AG04449 (cell line): ENCODE results near the gene IQCK.
"Not testable (repeated sequence)": the region's sequence is repeated elsewhere in the genome, so short reads cannot be mapped to it uniquely, and the experiment has no call there.

ENCODE experiments used
- CTCF ChIA-PET: fragments of 350-600 bp; formaldehyde crosslinking; extraction: SDS; loops from one replicate; lab custom pipeline; 2021; ENCODE audit warnings: antibody characterized with exemption; lab: Yijun Ruan, JAX
- POLR2A ChIA-PET: fragments of 400-600, 350-600 bp; formaldehyde crosslinking; extraction: SDS; loops from one replicate; lab custom pipeline; 2020; ENCODE audit warnings: antibody characterized with exemption, inconsistent platforms; lab: Yijun Ruan, JAX
- DNase-seq: peaks from one replicate; pipeline ENCODE4 v3.0.0-alpha.2; 2010; ENCODE audit warnings: low read depth, low spot score
- H3K4me3 ChIP-seq: 2 replicates; pipeline ENCODE4 v1.5.1; 2011; ENCODE audit warnings: low read depth, mild to moderate bottlenecking, control low read depth, low read length
- TF ChIP-seq, protein P1 (sequence below): IDR thresholded peaks from one replicate; pipeline ENCODE4 v1.5.1; 2011; ENCODE audit warnings: mild to moderate bottlenecking, moderate library complexity, low read length, control low read depth, inconsistent platforms; ENCODE audit not compliant: insufficient read depth; ENCODE audit errors: missing control alignments

IQCK gene

DNA sequence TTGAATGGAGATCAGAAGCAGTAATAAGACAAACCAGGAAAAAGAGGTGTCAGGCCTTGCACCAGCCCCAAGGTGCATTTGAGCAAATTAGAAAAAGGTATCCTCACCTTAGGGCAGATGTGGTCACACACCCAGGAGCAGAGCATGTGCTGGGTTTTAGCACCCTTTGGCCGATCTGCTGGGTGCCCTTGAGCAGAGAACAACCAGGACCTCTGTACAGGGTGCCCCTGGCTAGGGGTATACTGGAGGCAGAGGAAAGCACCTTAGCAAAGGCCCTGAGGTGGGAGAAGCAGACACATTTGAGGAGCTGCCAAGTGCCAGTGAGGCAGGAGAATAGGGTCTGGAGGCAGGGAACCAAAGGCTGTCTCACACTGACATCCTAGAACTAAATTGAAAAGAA lies 67.0 kb downstream of the IQCK start:
- no peak for DNase-seq
- TF ChIP-seq, protein P1, sequence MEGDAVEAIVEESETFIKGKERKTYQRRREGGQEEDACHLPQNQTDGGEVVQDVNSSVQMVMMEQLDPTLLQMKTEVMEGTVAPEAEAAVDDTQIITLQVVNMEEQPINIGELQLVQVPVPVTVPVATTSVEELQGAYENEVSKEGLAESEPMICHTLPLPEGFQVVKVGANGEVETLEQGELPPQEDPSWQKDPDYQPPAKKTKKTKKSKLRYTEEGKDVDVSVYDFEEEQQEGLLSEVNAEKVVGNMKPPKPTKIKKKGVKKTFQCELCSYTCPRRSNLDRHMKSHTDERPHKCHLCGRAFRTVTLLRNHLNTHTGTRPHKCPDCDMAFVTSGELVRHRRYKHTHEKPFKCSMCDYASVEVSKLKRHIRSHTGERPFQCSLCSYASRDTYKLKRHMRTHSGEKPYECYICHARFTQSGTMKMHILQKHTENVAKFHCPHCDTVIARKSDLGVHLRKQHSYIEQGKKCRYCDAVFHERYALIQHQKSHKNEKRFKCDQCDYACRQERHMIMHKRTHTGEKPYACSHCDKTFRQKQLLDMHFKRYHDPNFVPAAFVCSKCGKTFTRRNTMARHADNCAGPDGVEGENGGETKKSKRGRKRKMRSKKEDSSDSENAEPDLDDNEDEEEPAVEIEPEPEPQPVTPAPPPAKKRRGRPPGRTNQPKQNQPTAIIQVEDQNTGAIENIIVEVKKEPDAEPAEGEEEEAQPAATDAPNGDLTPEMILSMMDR, result no peak

DNA sequence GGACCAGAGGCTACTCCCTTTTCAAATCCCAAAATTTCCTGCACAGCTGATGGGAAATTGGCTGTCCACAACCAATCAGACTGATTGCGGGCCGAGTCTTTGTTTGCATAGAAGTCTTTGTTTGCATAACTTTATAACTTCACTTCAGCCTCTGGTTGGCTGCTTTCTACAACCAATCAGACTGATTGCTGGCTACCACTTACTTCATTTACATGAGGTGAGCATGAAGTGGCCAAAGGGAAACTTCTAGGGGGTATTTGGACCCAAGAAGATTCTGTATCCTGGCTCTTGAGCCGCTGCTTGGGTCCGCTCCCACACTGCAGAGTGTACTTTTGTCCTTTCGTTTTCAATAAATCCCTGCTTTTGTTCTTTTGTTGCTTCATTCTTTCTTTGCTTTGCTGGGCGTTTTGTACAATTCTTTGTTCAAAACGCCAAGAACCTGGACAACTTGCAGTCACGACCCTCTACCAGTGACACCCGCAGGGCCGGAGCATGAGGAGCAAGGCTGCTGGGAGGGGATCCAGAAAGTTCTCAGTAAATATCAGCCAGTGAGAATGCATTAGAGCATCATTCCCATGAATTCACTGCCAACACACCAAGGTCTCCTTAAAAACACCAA lies 67.5 kb downstream of the IQCK start:
- ChIA-PET POLR2A (no interaction called here), CTCF (no interaction called here)
- TF ChIP-seq, protein P1, result no peak
- H3K4me3 ChIP-seq, result no peak overlapping the region
- no peak for DNase-seq

More for the DNA sequence above, 67.0 kb downstream of the IQCK start:
- H3K4me3 ChIP-seq, result no peak overlapping the region
- ChIA-PET CTCF (interaction anchor here (1.4 kb wide), 1 partner anchor 54 kb away, joined by 3 read pairs; no protein-coding TSS in a partner anchor), POLR2A (no interaction called here)

DNA sequence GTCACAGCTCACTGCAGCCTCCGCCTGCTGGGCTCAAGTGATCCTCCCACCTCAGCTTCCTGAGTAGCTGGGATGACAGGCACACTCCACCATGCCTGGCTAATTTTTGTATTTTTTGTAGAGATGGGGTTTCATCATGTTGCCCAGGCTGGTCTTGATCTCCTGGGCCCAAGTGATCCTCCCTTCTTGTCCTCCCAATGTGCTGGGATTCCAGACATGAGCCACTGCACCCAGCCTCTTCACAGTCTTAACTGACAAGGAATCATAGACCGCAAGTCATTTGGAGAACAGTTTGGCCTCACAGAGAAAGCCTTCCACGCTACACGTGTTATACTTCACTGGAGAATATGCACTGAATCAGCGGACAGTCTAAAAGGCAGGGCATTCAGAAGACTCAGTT lies 83.3 kb downstream of the IQCK start:
- H3K4me3 ChIP-seq, CTCF ChIA-PET, DNase-seq, POLR2A ChIA-PET: not testable (repeated sequence)

DNA sequence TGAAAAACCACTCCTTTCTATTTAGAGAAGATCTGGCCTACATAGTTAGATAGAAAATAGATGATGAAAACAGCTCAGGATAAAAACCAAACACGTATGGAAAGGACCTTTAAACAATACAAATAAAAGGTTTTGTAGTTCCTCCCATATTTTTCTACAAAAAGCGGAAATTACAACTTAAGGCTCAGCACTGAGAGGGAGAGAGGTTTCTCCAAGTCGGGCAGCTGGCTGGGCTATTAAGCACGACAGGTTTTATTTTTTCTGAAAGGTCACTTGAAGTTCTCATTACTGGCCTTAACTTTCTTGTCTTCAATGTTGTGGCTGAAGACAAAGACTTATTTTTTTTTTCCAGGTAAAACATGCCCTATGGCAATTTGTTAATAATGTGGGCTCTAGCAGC lies 83.8 kb downstream of the IQCK start:
- CTCF ChIA-PET, POLR2A ChIA-PET, H3K4me3 ChIP-seq, DNase-seq: not testable (repeated sequence)

DNA sequence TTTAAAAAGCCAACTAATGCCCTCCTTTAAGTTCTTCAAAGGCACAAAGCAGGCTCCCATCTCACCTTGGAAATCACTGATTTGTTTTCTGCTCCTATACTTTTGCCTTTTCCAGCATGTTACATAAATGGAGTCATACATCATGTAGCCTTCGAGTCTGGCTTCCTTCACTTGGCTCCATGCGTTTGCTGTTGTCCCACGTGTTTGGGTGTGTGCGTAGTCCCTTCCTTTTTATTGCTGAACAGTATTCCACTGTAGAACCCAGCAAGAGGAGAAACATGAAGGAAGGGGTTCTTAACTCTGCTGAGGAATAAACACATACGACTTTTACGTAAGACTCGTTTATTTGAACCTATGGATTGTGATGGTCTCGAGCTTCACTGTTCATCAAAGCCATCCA lies 84.5 kb downstream of the IQCK start:
- DNase-seq, result no peak
- ChIA-PET POLR2A (no interaction called here), CTCF (no interaction called here)
- TF ChIP-seq, protein P1, result no peak
- no peak overlapping the region for H3K4me3 ChIP-seq

DNA sequence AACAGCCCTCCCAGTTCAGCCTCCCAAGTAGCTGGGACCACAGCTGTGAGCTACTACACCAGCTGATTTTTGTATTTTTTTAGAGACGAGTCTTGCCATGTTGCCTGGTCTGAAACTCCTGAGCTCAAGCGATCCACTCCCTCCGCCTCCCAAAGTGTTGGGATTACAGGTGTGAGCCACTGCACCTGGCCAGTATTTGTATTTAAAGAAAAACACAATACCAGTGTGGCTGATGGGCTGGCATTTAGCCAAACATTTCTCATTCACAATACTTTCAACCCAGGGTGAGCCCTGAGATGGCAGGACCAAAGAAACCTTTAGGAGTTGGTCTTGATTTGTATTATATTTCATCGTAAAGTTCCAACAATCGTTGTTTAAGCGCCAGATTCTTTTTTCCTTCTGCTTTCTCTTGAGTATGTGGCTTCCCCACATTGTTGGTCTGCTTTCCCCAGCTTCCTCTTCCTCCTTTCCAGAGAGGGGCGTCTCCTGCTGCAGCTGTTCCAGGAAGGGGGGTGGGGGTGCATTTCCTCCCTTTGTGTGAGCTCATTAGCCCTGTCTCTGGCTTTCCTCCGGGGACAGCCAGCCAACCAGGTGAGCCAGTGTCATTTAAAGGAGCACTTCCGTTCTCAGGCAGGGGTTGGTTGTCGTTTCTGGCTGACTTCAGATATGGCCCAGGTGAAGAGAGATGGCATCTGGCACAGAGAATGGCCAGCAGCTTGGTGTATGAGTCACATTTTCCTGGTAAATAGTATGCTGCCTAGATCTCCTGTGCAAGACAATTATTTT lies 86.7 kb downstream of the IQCK start:
- CTCF ChIA-PET, result interaction anchor here (1.3 kb wide), 1 partner anchor 21 kb away, joined by 5 read pairs; no protein-coding TSS in a partner anchor
- H3K4me3 ChIP-seq, result no peak overlapping the region
- POLR2A ChIA-PET, result no interaction called here
- no peak for DNase-seq
- TF ChIP-seq, protein P1, result no peak

DNA sequence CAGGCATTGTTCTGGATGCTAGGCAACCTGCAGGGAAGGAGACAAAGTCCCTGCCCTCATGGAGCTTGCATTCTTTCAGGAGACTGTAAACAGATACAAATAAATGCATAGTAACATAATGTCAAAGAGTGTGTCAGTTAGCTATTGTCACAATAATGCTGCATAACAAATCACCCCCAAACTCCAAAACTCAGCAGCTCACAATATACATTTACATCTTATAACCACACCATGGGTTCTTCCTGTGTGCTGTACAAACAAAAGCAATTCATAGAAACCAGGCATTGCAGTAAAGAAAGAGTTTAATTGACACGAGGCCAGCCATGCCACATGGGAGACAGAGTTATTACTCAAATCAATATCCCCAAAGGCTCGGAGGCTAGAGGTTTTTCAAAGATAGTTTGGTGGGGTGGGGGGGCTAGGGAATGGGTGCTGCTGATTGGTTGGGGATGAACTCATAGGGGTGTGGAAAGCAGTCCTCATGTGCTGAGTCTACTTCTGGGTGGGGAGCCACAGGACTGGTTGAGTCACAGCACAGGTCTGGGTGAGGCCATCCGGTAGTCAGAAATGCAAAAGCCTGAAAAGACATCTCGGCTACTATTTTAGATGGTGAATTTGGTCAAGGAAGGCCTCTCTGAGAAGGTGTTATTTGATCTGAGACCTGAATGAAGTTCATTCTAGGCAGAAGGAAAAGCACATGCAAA lies 87.5 kb downstream of the IQCK start:
- DNase-seq, result no peak
- ChIA-PET CTCF (interaction anchor here (1.3 kb wide), 1 partner anchor 20 kb away, joined by 5 read pairs; no protein-coding TSS in a partner anchor), POLR2A (no interaction called here)
- TF ChIP-seq, protein P1, result no peak
- H3K4me3 ChIP-seq, result no peak overlapping the region
